Hypothalamus (tissue), 51 donors: ENCODE data around the gene ECSIT.
"Not testable (repeated sequence)": the region's sequence is repeated elsewhere in the genome, so short reads cannot be mapped to it uniquely, and the experiment has no call there.

ENCODE experiments used
- DNase-seq, 51 donors: peaks; one replicate each; lab custom pipeline; 2025; lab: John Stamatoyannopoulos, UW

ECSIT gene

DNA sequence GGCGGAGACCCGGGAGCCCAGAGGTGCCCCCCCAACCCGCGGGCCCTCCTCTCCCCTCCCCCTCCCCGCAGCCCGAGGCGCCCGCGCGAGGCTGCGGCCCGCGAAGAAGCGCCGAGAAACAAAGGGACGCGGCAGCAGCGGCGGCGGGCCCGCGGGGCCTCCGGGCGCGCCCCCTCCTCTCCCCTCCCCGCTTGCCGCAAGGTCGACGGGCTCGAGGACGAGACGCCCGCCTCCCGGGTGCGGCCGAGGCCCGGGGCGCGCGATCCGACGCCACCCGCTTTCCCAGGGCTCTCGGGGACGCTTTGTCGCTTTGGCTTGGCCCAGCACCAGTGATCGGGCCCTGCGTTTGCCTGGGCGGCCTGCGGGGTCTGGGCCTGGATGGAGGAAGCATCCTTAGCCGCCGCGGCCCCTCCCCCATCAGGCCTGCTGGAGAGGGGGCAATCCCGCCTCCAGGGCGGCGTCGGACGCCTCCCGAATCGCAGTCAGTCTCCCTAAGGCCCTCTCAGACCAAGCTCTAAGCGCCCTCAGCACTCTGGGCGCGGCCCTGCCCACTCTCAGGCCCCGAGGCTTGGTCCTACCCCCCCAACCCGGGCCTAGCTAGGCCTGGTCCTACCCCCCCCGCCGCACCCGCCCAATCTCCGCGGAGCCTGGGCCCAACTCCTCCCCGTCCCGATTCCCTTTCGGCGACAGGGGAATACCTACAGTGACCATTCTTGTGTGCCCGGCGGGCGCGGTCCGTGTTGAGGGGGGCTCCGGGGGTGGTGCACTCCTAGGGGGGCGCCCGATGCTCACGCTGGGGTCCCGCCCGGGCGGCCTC, 48.8 kb downstream of the ECSIT start:
- DNase-seq, result peak in 28 of 51 donors; percentile 11 to 68 (median 34)

DNA sequence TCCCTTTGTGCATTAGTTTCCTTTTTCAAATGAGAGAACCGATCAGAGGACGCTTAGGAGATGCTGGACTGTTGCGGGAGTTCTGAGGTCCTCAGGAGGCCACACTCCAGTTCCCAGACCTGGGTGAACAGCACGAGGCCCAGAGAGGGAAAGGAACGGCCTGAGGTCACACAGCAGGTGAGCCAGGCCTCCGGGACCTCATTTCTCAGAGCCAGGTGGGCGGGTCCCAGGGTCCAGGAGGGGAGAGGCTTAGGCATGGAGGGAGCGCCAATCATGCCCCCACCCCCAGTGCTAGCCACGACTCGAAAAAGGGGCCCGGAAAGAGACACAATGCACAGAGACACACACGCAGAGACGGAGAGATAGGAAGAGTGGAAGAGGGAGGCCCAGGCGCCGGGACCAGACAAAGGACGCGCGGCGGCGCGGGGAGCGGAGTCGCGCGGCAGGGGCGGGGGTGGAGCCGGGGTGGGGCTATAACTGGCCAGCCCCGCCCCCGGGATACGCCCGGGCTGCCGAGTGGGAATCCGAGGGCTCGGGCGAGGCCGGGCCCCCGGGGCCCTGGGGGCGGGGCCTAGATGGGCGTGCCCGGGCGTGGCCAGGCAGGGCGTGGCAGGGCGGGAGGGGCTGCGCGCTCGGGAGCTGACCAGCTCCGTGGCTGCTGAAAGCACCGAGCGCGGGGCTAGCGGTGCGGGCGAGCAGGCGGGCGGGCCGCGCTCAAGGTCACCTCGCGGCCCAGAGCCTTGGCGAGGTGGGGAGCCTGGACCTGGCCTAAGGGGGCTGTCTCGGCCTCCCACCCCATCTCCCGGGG, 49.6 kb downstream of the ECSIT start:
- peak in 44 of 51 donors; percentile 8 to 88 (median 63) for DNase-seq

DNA sequence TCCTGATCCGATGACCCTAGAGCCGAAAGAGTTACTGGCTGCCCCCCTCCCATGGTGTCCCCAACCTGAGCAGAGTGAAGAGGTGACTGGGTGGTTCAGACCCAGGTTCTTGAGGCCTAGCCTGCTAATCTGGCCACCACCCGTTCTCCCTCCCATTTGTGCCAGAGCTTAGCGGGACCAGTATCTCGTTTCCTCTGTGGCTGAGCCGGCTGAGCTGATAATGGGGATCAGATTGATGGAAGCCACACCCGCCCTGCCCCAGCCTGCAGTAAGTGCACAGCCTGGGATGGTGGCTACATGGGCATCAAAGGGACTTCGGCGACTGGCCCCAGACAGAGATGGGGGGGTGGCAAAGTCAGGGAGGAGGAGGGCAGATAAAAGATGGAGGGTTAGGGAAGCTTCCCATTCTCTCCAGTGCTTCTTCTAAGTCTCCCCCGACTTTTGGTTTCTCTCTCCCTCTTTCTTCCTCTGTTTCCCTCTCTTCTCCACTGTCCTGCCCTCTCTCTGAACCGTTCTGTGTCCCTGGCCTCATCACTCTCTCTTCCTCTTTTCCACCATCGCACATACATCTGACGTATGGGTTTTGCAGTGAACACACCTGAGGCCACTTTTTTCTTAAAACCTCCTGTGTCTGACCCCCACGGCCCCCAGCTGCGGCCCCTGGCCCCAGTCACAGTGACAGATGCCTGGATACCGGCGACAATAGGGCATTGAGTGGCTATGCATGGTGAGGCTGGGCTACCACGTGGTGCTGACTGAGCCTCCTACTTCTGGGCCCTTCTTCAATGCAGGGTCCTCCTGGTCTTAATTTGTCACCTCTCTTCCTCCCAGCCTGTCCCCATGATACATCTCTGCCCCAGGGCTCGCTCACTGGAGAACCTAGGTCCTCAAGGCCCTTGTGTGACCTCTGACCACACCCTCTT, 50.5 kb downstream of the ECSIT start:
- DNase-seq, result peak in 20 of 51 donors; percentile 1 to 53 (median 34)

DNA sequence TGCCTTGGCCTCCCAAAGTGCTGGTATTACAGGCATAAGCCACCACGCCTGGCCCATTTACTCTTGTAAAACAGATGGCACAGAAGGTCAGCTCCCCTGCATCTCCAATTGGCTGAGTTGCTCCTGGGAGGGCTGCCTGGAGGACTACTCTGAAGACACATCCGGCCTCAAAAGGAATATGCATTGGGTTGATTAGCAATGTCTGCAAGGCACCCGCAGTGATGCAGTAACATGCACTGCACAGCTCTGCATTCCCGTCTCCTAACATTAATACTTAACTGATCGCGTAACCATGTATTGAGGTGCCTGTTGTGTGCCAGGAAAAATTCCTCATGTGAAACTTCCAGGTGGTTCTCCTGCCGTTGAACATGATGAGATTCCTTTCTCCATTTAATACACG, 53.1 kb downstream of the ECSIT start:
- no peak for DNase-seq

DNA sequence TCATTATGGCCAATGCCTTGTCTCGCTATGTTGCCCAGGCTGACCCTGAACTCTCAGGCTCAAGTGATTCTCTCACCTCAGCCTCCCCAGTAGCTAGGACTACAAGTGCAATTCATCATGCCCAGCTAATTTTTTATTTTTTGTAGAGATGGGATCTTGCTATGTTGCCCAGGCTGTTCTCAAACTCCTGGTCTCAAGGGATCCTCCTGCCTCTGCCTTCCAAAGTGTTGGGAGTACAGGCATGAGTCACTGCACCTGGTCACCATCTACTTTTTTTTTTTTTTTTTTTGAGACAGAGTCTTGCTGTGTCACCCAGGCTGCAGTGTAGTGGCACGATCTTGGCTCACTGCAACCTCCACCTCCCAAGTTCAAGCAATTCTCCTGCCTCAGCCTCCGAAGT, 53.6 kb downstream of the ECSIT start:
- DNase-seq, result not testable (repeated sequence)

DNA sequence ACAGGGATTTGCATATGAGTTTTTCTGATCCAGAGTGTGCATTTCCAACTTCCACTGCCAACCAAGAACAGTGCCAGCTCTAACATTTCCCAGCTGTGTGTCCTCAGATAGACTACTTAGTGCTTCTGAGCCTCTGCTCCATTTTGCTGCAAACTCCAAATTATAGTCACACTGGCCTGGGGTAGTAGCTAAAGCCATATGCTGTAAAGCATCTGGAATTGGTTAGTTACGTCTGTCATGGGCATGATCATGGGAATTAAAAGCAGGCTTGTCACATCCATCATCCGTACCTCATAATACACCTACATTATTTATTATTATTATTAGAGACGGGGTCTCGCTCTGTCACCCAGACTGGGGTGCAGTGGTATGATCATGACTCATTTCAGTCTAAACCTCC, 55.2 kb downstream of the ECSIT start:
- no peak for DNase-seq

DNA sequence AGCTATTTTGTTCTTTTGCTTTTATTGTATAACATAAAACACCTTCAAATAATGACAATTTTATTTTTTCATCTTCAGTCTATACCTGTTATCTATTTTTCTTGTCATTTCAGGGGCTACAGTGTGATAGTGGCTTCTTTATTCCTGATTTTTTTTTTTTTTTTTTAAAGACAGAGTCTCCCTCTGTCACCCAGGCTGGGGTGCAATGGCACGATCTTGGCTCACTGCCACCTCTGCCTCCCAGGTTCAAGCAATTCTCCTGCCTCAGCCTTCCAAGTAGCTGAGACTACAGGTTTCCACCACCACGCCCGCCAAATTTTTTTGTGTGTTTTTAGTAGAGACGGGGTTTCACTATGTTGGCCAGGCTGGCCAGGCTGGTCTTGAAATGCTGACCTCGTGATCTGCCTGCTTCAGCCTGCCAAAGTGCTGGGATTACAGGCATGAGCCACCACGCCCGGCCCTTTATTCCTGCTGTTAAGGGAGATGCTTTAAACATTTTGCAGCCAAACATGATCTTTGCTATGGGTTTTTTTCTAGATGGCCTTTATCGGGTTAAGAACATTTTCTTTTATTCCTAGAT, 60.6 kb downstream of the ECSIT start:
- DNase-seq, result not testable (repeated sequence)

DNA sequence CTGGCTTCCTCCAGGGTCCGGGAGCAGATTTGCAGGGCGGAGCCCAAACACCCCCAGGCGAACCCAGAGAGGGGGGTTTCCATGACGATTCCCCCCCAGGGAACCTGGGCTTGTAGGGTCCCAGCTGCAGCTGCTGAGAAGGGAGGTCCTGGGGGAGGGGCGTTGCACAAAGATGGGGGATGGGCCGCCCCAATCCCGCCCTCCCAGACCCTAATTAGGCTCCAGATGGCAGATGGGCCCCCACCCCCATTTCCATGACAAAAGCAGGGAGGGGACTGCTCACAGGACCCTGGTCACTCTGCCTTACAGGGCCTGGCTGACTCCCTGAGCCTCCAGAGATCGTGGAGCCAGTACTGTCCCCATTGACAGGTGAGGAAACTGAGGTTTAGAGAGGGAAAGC, 63.3 kb downstream of the ECSIT start:
- no peak for DNase-seq

DNA sequence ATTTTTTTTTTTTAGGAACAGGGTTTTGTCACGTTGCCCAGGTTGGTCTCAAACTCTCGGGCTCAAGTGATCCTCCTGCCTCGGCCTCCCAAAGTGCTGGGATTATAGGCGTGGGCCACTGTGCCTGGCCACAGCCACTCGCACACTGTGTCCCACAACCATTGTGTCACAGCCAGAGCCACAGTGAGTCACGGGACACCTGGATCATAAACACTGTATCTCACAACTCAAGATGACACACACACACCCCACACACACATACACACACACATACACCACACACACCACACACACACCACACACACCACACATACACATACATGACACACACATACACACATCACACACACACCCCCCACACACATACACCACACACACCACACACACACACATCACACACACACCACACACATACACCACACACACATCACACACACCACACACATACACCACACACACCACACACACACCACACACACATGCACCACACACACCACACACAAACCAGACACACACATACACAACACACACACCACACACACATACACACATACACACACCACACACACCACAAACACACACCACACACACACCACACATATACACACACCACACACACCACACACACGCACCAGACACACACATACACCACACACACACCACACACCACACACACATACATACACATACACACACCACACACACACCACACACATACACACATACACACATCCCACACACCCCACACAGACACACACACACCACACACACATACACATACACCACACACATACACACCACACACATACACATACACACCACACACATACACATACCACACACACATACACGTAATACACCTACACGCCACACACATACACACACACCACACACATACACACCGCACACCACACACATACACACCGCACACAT, 64.3 kb downstream of the ECSIT start:
- no peak for DNase-seq

DNA sequence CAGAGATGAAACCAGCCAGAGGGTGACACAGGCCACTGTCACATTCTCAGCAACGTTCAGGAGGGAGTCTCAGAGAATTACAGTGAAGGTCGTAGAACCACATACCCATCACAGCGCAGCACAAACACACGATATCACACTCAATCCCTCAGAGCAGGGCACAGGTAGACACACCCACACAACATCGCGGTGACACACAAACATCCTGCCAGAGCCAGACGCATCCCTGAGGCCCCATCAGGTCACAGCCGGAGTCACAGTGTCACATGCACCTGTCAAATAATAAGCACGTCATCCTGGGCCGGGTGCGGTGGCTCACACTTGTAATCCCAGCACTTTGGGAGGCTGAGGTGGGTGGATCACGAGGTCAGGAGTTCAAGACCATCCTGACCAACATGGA, 65.5 kb downstream of the ECSIT start:
- DNase-seq, result no peak

DNA sequence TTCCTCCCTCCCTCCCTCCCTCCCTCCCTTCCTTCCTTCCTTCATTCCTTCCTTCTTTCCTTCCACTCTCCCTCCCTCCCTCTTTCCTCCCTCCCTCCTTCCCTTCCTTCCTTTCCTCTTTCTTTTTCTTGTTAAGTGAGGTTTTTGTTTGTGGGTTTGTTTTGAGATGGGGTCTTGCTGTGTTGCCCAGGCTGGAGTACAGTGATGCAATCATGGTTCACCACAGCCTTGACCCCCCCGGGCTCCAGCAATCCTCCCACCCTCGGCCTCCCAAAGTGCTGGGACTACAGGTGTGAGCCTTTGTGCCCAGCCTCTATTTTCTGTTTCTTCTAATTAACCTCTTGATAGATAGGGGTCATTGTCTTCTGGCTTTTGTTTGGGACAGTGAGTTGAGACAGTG, 67.5 kb downstream of the ECSIT start:
- no peak for DNase-seq

DNA sequence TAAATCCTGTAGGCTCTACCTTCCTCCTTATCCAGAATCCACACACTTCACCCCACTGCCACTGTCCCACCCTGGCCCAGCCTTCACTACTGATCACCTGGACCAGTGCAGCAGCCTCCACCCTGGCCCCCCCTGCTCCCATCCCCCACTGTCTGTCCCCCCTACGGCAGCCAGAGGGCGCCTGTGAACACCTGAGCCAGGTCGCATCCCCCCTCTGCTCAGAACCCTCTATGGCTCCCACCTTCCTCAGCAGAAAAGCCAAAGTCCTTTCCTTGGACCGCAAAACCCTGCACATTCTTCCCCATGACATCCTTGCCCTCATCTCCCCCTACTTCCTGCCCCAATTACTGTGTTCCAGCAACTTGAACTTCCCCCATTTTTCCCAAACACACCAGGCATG, 68.7 kb downstream of the ECSIT start:
- DNase-seq, result no peak

DNA sequence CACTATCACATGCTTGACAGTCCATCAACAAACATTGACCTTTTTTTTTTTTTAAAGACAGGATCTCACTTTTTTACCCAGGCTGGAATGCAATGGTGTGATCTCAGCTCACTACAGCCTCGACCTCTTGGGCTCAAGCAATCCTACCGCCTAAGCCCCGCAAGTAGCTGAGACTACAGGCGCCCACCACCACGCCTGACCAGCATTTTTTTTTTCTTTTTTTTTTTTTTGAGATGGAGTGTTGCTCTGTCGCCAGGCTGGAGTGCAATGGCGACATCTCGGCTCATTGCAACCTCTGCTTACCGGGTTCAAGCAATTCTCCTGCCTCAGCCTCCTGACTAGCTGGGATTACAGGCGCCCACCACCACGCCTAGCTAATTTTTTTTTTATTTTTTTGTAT, 70.0 kb downstream of the ECSIT start:
- DNase-seq, result not testable (repeated sequence)

DNA sequence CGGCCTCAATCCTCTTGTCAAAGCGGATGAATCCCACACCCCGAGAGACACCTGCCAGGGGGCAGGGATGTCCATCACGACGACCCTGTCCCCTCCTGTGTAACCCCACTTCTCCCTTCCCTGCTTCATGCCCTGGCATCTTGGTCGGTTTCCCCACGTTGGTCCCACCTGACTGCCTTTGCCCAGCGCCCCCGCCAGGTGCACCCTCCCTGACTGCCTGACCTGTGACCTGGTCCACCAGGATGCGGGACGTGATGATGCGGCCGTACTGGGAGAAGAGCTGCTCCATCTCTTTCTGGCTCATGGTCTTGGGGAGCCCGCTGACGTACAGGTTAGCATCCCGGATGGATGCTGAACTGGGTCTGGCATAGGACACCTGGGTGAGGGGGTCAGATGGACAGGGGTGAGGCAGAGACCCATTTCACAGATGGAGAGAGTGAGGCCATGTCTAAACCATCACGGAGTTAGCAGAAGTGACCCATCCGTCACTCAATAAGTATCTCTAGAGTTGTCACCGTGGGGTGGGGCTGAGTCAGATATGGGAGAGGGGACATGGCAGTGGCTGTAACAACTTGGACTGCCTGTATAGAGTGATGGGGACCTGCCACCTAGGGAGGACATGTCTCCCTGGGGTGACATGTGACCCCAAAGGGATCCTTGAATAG, 70.6 kb downstream of the ECSIT start:
- no peak for DNase-seq

DNA sequence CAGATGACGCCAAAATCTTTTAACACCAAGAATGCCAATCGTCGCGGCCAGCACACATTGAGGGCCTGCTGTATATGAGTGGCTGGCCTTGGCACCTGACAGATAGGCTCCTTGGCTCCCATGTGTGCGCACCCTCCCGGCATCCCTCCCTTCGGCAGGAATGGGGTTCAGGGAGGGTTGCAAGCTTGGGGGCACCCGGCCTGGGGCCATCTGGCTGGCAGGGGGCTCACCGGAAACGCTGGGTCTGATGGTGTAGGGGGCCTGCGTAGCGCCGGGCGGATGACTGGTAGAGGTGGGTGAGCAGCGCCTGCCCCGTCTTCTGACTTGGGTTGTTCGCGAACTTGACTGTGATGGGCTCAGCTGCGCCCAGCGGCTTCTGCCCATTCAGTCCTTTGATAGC, 71.1 kb downstream of the ECSIT start:
- DNase-seq, result no peak

DNA sequence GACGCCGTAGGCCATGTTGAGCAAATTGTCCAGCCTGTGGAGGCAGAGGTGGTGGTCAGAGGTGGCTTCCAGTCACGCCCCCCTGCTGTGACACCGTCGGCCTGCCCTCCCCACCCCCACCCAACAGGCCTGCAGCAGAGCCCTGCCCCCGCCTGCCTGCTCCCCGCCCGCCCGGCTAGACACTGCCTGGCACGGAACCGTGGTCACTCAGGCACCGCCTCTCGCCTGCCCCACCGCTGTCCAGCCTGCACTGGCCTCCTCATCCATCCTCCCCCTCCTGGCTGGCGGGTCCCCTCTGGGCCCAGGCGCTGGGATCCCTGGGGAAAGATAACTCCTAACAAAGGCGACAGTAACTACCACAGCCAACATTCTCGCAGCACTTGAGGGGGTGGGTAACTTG, 71.8 kb downstream of the ECSIT start:
- peak in 47 of 51 donors; percentile 12 to 94 (median 75) for DNase-seq

DNA sequence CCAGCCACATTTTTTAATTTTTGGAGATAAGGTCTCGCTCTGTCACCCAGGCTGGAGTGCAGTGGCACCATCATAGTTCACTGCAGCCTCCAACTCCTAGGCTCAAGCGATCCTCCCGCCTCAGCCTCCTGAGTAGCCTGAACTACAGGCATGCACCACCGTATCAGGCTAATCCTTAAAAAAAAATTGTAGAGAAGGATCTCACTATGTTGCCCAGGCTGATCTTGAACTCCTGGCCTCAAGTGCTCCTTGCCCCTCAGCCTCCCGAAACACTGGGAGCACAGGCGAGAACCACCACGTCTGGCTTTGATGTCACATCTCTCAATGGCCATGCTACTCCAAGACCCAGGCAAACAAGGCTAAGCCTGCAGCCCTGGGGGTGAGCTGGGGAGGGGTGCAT, 72.3 kb downstream of the ECSIT start:
- no peak for DNase-seq
